Fibroblast of pulmonary artery (primary cell): ENCODE results near the gene IL2RA.
"Not testable (repeated sequence)": the region's sequence is repeated elsewhere in the genome, so short reads cannot be mapped to it uniquely, and the experiment has no call there.

Experiments used
- DNase-seq: peaks from one replicate; pipeline ENCODE4 v3.0.0-alpha.2; 2010; ENCODE audit warnings: low read depth
- H3K4me3 ChIP-seq: replicated peaks from 2 replicates; pipeline ENCODE4 v1.5.1; 2011; ENCODE audit warnings: low read depth, mild to moderate bottlenecking, control low read depth, low read length, moderate library complexity
- TF ChIP-seq, protein P1 (sequence below): IDR thresholded peaks from 2 replicates; pipeline ENCODE4 v1.5.1; 2011; ENCODE audit warnings: mild to moderate bottlenecking, control low read depth, low read length, inconsistent platforms; ENCODE audit errors: missing control alignments

Gene IL2RA

DNA sequence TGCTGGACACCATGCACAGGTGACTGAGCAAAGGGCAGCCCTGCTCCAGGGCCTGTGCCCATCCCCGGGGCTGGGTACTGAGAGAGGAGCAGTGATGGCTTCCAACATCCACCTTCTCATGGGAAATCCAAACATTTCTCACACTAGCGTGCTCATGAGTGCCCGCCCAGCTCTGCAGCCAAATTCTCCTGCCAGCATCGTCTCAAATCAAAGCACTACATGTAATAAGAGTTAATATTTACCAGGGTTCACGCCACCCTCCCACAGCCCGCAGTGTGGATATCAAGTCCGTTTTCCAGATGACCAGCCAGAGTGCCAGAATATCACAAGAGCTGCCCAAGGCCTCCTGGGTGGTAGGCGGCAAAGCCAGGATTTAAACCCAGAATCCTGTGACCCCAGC lies 96.9 kb downstream of the IL2RA start:
- no peak for DNase-seq
- TF ChIP-seq, protein P1, sequence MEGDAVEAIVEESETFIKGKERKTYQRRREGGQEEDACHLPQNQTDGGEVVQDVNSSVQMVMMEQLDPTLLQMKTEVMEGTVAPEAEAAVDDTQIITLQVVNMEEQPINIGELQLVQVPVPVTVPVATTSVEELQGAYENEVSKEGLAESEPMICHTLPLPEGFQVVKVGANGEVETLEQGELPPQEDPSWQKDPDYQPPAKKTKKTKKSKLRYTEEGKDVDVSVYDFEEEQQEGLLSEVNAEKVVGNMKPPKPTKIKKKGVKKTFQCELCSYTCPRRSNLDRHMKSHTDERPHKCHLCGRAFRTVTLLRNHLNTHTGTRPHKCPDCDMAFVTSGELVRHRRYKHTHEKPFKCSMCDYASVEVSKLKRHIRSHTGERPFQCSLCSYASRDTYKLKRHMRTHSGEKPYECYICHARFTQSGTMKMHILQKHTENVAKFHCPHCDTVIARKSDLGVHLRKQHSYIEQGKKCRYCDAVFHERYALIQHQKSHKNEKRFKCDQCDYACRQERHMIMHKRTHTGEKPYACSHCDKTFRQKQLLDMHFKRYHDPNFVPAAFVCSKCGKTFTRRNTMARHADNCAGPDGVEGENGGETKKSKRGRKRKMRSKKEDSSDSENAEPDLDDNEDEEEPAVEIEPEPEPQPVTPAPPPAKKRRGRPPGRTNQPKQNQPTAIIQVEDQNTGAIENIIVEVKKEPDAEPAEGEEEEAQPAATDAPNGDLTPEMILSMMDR: no peak
- no peak overlapping the region for H3K4me3 ChIP-seq

DNA sequence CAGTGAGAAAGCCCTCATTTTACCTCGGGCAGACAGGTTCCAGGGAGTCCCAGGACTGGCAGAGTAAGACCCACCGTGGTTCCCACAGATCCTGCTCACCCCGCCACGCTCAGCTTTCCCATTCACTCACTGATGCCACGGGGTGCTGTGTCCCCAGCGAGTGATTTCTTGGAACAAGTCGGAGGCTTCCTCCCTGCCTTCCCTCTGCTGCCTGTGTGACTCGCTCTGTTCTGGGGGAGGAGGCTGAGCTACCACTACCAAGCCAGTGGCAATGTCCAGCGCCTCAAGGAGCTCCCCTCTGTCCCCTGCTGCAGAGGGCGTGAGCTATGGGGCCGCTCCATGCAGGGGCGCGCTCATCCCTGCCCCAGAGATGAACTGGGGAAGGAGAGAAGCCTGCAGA lies 97.4 kb downstream of the IL2RA start:
- TF ChIP-seq, protein P1: no peak
- no peak for DNase-seq
- H3K4me3 ChIP-seq: no peak overlapping the region

- TF ChIP-seq, protein P1: no peak
- DNase-seq: no peak
- no peak overlapping the region for H3K4me3 ChIP-seq
Observed at GRCh38 chr10:5963591-5963990, 98.6 kb downstream of the IL2RA start.

GRCh38 chr10:5963071-5963470 lies 99.1 kb downstream of the IL2RA start:
- no peak for DNase-seq
- no peak overlapping the region for H3K4me3 ChIP-seq
- TF ChIP-seq, protein P1: no peak

DNA sequence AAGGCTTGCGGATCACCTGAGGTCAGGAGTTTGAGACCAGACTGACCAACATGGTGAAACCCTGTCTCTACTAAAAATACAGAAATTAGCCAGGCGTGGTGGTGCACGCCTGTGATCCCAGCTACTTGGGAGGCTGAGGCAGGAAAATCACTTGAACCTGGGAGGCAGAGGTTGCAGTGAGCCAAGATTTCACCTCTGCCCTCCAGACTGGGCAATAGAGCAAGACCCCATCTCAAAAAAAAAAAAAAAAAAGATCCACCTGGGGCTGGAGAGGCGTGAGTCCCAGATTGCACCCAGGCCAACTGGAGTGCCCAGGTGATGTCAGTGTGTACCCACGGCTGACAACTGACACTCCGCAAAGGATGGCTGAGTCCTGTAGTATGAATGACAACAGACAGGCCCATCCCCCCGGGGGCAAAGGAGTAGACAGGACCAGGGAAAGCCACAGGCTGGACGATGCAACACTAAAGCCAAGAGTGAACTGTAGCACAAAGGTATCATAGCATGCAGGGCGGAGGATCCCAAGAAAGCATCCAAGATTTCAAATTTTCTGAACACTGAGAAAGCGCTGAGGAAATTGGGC lies 99.7 kb downstream of the IL2RA start:
- not testable (repeated sequence) for DNase-seq, H3K4me3 ChIP-seq

DNA sequence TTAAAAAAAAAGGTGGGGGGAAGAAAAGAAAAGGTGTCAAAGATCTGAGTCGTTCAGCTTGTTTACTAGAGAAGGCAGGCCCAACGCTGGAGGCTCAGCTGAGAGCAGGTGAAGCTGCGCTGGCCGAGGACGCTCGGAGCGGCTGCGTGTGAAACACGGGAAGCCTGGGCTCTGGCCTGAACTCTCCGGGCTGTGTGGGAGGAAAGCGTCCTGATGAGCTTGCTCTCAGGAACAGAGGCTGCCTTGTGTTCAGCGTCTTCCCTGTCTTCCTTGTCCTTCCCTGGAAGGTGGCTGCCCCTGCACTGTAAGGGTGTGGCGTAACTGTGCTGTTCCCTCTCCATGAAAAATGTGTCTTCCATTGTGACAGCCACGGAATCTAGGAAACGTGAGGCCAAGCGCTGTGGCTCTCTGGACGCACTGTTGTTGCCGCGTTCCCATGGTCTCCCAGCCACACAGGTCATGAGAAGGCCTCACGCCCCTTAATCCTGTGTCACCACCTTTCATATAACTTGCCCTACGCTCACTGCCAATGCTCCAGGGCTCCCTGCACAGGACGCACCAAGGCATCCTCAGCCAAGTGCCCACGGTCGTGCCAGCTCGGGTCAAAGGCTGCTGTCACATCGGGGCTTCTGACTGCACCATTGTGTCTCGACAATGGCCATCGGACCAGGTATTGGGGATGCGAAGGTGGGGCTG lies 100.6 kb downstream of the IL2RA start:
- DNase-seq: no peak
- TF ChIP-seq, protein P1: no peak
- H3K4me3 ChIP-seq: no peak overlapping the region

GRCh38 chr10:5960973-5961275 lies 101.2 kb downstream of the IL2RA start:
- not testable (repeated sequence) for H3K4me3 ChIP-seq, DNase-seq
